Measurements from ENCODE around the gene SLC39A11. TPM values are rescaled to one million over a fixed set of nuclear protein-coding genes. Genes with fewer than 3 reads are reported as not detected.

Gene SLC39A11
- total RNA-seq, 1 donor from 2014 or later = 13.2 TPM

- no peak for DNase-seq (ENCODE audit: low spot score)
- H3K4me3 Mint-ChIP-seq (ENCODE audit: unreplicated experiment) = no peak overlapping the region
- H3K27me3 Mint-ChIP-seq (ENCODE audit: unreplicated experiment) = peaks cover 1% of the 10 kb centered on the region
- no peaks in the 10 kb centered on the region for H3K4me1 Mint-ChIP-seq (ENCODE audit: unreplicated experiment)
- no peak overlapping the region for H3K27ac Mint-ChIP-seq (ENCODE audit: unreplicated experiment)
- H3K36me3 Mint-ChIP-seq (ENCODE audit: low read depth, unreplicated experiment) = no peaks in the 10 kb centered on the region
- TF ChIP-seq CTCF (IDR thresholded peaks at IDR 0.05; ENCODE audit: unreplicated experiment) = no peak
- no peaks in the 10 kb centered on the region for H3K9me3 Mint-ChIP-seq (ENCODE audit: unreplicated experiment)
Measured at GRCh38 chr17:73045724-73046123, 46.8 kb downstream of the SLC39A11 start.

GRCh38 chr17:73043686-73044581 is 48.6 kb downstream of the SLC39A11 start:
- DNase-seq (ENCODE audit: low spot score) = no peak
- Mint-ChIP-seq H3K36me3 (ENCODE audit: low read depth, unreplicated experiment) (no peaks in the 10 kb centered on the region), H3K9me3 (ENCODE audit: unreplicated experiment) (no peaks in the 10 kb centered on the region), H3K27ac (ENCODE audit: unreplicated experiment) (no peak overlapping the region), H3K4me1 (ENCODE audit: unreplicated experiment) (no peaks in the 10 kb centered on the region), H3K4me3 (ENCODE audit: unreplicated experiment) (no peak overlapping the region), H3K27me3 (ENCODE audit: unreplicated experiment) (peaks cover 1% of the 10 kb centered on the region)
- no peak for TF ChIP-seq CTCF (IDR thresholded peaks at IDR 0.05; ENCODE audit: unreplicated experiment)

- no peaks in the 10 kb centered on the region for H3K36me3 Mint-ChIP-seq (ENCODE audit: low read depth, unreplicated experiment)
- no peak overlapping the region for H3K27ac Mint-ChIP-seq (ENCODE audit: unreplicated experiment)
- no peak for DNase-seq (ENCODE audit: low spot score)
- H3K27me3 Mint-ChIP-seq (ENCODE audit: unreplicated experiment) = peaks cover under 1% of the 10 kb centered on the region
- no peaks in the 10 kb centered on the region for H3K4me1 Mint-ChIP-seq (ENCODE audit: unreplicated experiment)
- no peak overlapping the region for H3K4me3 Mint-ChIP-seq (ENCODE audit: unreplicated experiment)
- no peak for TF ChIP-seq CTCF (IDR thresholded peaks at IDR 0.05; ENCODE audit: unreplicated experiment)
- H3K9me3 Mint-ChIP-seq (ENCODE audit: unreplicated experiment) = no peaks in the 10 kb centered on the region
Measured at GRCh38 chr17:73042809-73043685, 49.4 kb downstream of the SLC39A11 start.

- Mint-ChIP-seq H3K4me1 (ENCODE audit: unreplicated experiment) (no peaks in the 10 kb centered on the region), H3K36me3 (ENCODE audit: low read depth, unreplicated experiment) (no peaks in the 10 kb centered on the region), H3K27ac (ENCODE audit: unreplicated experiment) (no peak overlapping the region), H3K27me3 (ENCODE audit: unreplicated experiment) (no peaks in the 10 kb centered on the region), H3K4me3 (ENCODE audit: unreplicated experiment) (no peak overlapping the region), H3K9me3 (ENCODE audit: unreplicated experiment) (no peaks in the 10 kb centered on the region)
- no peak for TF ChIP-seq CTCF (IDR thresholded peaks at IDR 0.05; ENCODE audit: unreplicated experiment)
- no peak for DNase-seq (ENCODE audit: low spot score)
Measured at GRCh38 chr17:73042225-73042624, 50.3 kb downstream of the SLC39A11 start.
